ENCODE data around the gene SND1.

DNA sequence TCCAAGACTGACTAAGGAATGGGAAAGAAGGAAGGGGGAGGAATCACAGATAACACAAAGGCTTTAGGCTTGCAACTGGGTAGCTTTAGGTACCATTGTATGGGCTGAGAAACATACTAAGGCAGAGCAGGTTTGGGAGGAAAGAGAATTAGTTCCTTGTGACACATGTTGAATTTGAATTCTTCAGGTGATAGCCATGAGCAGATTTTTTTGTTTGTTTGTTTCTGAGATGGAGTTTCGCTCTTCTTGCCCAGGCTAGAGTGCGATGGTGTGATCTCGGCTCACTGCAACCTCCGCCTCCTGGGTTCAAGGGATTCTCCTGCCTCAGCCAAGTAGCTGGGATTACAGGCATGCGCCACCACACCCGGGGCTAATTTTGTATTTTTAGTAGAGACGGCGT is 4.4 kb upstream of the SND1 start:
- no peak for TF ChIP-seq POLR2A (IDR thresholded peaks at IDR 0.05; ENCODE audit: low read depth, low read length)
- TF ChIP-seq, protein P1, sequence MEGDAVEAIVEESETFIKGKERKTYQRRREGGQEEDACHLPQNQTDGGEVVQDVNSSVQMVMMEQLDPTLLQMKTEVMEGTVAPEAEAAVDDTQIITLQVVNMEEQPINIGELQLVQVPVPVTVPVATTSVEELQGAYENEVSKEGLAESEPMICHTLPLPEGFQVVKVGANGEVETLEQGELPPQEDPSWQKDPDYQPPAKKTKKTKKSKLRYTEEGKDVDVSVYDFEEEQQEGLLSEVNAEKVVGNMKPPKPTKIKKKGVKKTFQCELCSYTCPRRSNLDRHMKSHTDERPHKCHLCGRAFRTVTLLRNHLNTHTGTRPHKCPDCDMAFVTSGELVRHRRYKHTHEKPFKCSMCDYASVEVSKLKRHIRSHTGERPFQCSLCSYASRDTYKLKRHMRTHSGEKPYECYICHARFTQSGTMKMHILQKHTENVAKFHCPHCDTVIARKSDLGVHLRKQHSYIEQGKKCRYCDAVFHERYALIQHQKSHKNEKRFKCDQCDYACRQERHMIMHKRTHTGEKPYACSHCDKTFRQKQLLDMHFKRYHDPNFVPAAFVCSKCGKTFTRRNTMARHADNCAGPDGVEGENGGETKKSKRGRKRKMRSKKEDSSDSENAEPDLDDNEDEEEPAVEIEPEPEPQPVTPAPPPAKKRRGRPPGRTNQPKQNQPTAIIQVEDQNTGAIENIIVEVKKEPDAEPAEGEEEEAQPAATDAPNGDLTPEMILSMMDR (conservative IDR thresholded peaks at IDR 0.05; ENCODE audit: low read depth, low read length): no peak
- no peak for TF ChIP-seq RAD21 (IDR thresholded peaks at IDR 0.05; ENCODE audit: low read length)
- TF ChIP-seq, protein P2, sequence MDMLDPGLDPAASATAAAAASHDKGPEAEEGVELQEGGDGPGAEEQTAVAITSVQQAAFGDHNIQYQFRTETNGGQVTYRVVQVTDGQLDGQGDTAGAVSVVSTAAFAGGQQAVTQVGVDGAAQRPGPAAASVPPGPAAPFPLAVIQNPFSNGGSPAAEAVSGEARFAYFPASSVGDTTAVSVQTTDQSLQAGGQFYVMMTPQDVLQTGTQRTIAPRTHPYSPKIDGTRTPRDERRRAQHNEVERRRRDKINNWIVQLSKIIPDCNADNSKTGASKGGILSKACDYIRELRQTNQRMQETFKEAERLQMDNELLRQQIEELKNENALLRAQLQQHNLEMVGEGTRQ (IDR thresholded peaks at IDR 0.05; ENCODE audit: low read depth, low read length): no peak
- no peak for TF ChIP-seq SMC3 (IDR thresholded peaks at IDR 0.05; ENCODE audit: low read depth, low read length)
